GM15510 (cell line): ENCODE data around the gene GPR33.

ENCODE experiments used
- POLR2A ChIP-seq: IDR thresholded peaks from 3 replicates; pipeline ENCODE4 v1.6.1; 2011; ENCODE audit warnings: borderline replicate concordance; ENCODE audit not compliant: insufficient read length; ENCODE audit errors: extremely low read depth

The GPR33 gene

GRCh38 chr14:31435276-31435675 lies 52.6 kb downstream of the GPR33 start:
- no peak for TF ChIP-seq POLR2A
